Neural progenitor cell (in vitro differentiated cells): Measurements from ENCODE around the gene RELL2.

Experiments
- EZH2 ChIP-seq: fragments of 200-600 bp; sonication (generic); IDR thresholded peaks from 2 replicates; pipeline ENCODE4 v1.6.1; 2017; ENCODE audit warnings: antibody characterized with exemption, mild to moderate bottlenecking, moderate library complexity
- EZH2phosphoT487 ChIP-seq: fragments of 200-600 bp; sonication (generic); IDR thresholded peaks from 2 replicates; pipeline ENCODE4 v1.6.1; 2017; ENCODE audit warnings: antibody characterized with exemption
- TF ChIP-seq, protein P1 (sequence below): fragments of 200-600 bp; sonication (generic); IDR thresholded peaks from 2 replicates; pipeline ENCODE4 v1.5.1; 2017; ENCODE audit warnings: antibody characterized with exemption, mild to moderate bottlenecking

GRCh38 chr5:141672071-141672840, 35.5 kb downstream of the RELL2 start:
- TF ChIP-seq EZH2 (no peak), EZH2phosphoT487 (no peak)
- TF ChIP-seq, protein P1, sequence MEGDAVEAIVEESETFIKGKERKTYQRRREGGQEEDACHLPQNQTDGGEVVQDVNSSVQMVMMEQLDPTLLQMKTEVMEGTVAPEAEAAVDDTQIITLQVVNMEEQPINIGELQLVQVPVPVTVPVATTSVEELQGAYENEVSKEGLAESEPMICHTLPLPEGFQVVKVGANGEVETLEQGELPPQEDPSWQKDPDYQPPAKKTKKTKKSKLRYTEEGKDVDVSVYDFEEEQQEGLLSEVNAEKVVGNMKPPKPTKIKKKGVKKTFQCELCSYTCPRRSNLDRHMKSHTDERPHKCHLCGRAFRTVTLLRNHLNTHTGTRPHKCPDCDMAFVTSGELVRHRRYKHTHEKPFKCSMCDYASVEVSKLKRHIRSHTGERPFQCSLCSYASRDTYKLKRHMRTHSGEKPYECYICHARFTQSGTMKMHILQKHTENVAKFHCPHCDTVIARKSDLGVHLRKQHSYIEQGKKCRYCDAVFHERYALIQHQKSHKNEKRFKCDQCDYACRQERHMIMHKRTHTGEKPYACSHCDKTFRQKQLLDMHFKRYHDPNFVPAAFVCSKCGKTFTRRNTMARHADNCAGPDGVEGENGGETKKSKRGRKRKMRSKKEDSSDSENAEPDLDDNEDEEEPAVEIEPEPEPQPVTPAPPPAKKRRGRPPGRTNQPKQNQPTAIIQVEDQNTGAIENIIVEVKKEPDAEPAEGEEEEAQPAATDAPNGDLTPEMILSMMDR: no peak
